Muscle of leg (tissue), 11 donors: ENCODE measurements around the gene INPP4A. TPM values are rescaled to one million over a fixed set of nuclear protein-coding genes. Genes with fewer than 3 reads are reported as not detected.

ENCODE experiments used
- DNase-seq: peaks from one replicate; pipeline ENCODE4 v3.0.0; 2013
- H3K27ac ChIP-seq: one replicate; pipeline ENCODE4 v1.5.1; 2013; ENCODE audit warnings: mild to moderate bottlenecking, low read length, control low read depth
- H3K27me3 ChIP-seq: one replicate; pipeline ENCODE4 v1.6.1; 2013; ENCODE audit warnings: low read length; ENCODE audit not compliant: control insufficient read depth, insufficient read depth
- H3K36me3 ChIP-seq: one replicate; pipeline ENCODE4 v1.6.1; 2013; ENCODE audit warnings: low read length; ENCODE audit not compliant: control insufficient read depth, insufficient read depth
- H3K4me1 ChIP-seq: one replicate; pipeline ENCODE4 v1.6.1; 2013; ENCODE audit warnings: low read length; ENCODE audit not compliant: control insufficient read depth, insufficient read depth
- H3K4me3 ChIP-seq: one replicate; pipeline ENCODE4 v1.5.1; 2013; ENCODE audit warnings: low read length, control low read depth
- H3K9me3 ChIP-seq: replicated peaks from 2 replicates; pipeline ENCODE4 v1.6.1; 2013; ENCODE audit warnings: low read depth, low read length; ENCODE audit not compliant: control insufficient read depth
- WGBS: methylation state at CpG from one replicate; pipeline ENCODE4 v1.1.5; 2013; ENCODE audit warnings: missing lambda C conversion rate; ENCODE audit not compliant: insufficient coverage; 5-methylcytosine and 5-hydroxymethylcytosine counted together
- polyA plus RNA-seq, 8 donors: library from polyadenylated mRNA; unstranded; fragments of 120-200 nt; gene quantifications; one replicate each; pipeline versions ENCODE4 v1.2.1 to v1.2.3, GENCODE V29; 2013; ENCODE audit warnings: inconsistent platforms in 1 of 8, low replicate concordance in 1 of 8; ENCODE audit not compliant: insufficient read length in 8 of 8, insufficient read depth in 1 of 8
- total RNA-seq: library from RNA; stranded (reverse); fragments of 120-200 nt; gene quantifications from one replicate; pipeline ENCODE4 v1.2.4, GENCODE V29; 2013

INPP4A gene
- total and polyA plus RNA-seq, 9 donors: 8.9 to 17.0 (median 13.0) TPM

- 97% methylated on average over 4 of the region's 7 CpGs for WGBS
- H3K4me1 ChIP-seq: peaks cover 3% of the 10 kb centered on the region
- H3K27ac ChIP-seq: no peak overlapping the region
- H3K27me3 ChIP-seq: no peaks in the 10 kb centered on the region
- H3K36me3 ChIP-seq: no peaks in the 10 kb centered on the region
- H3K9me3 ChIP-seq: no peaks in the 10 kb centered on the region
- no peak for DNase-seq
- no peak overlapping the region for H3K4me3 ChIP-seq
Observed at GRCh38 chr2:98452396-98453027, 7.9 kb downstream of the INPP4A start.

- 100% methylated on average over 2 of the region's 5 CpGs for WGBS
- Histone ChIP-seq H3K36me3 (no peaks in the 10 kb centered on the region), H3K9me3 (no peaks in the 10 kb centered on the region), H3K27me3 (no peaks in the 10 kb centered on the region), H3K4me3 (no peak overlapping the region), H3K4me1 (peaks cover 3% of the 10 kb centered on the region), H3K27ac (no peak overlapping the region)
- DNase-seq: no peak
Observed at GRCh38 chr2:98453083-98453482, 8.4 kb downstream of the INPP4A start.

- H3K27me3 ChIP-seq: no peaks in the 10 kb centered on the region
- DNase-seq: no peak
- no peaks in the 10 kb centered on the region for H3K36me3 ChIP-seq
- H3K27ac ChIP-seq: no peak overlapping the region
- peaks cover 3% of the 10 kb centered on the region for H3K4me1 ChIP-seq
- H3K9me3 ChIP-seq: no peaks in the 10 kb centered on the region
- WGBS: 95% methylated on average over 7 of the region's 9 CpGs
- H3K4me3 ChIP-seq: no peak overlapping the region
Observed at GRCh38 chr2:98453531-98453930, 8.9 kb downstream of the INPP4A start.

- Histone ChIP-seq H3K36me3 (peaks cover 2% of the 10 kb centered on the region), H3K4me3 (no peak overlapping the region), H3K9me3 (no peaks in the 10 kb centered on the region), H3K27me3 (no peaks in the 10 kb centered on the region), H3K27ac (no peak overlapping the region), H3K4me1 (peaks cover 3% of the 10 kb centered on the region)
- 74% methylated on average over 2 of the region's 2 CpGs for WGBS
- DNase-seq: no peak
Observed at GRCh38 chr2:98454073-98454472, 9.4 kb downstream of the INPP4A start.

- DNase-seq: peak; percentile 53
- Histone ChIP-seq H3K9me3 (no peaks in the 10 kb centered on the region), H3K4me3 (no peak overlapping the region), H3K36me3 (peaks cover 3% of the 10 kb centered on the region), H3K27me3 (no peaks in the 10 kb centered on the region), H3K27ac (peak overlapping the region; percentile 56), H3K4me1 (peaks cover 5% of the 10 kb centered on the region)
- 62% methylated on average over 2 of the region's 6 CpGs for WGBS
Observed at GRCh38 chr2:98454500-98455235, 10.0 kb downstream of the INPP4A start.

- no peaks in the 10 kb centered on the region for H3K9me3 ChIP-seq
- 54% methylated on average over 2 of the region's 4 CpGs for WGBS
- H3K4me3 ChIP-seq: no peak overlapping the region
- H3K36me3 ChIP-seq: peaks cover 3% of the 10 kb centered on the region
- peak; percentile 56 for DNase-seq
- H3K27ac ChIP-seq: peak overlapping the region; percentile 56
- H3K27me3 ChIP-seq: no peaks in the 10 kb centered on the region
- peaks cover 5% of the 10 kb centered on the region for H3K4me1 ChIP-seq
Observed at GRCh38 chr2:98455494-98455976, 10.9 kb downstream of the INPP4A start.

GRCh38 chr2:98457045-98457696 is 12.5 kb downstream of the INPP4A start:
- Histone ChIP-seq H3K4me1 (peaks cover 20% of the 10 kb centered on the region), H3K27me3 (no peaks in the 10 kb centered on the region), H3K9me3 (no peaks in the 10 kb centered on the region), H3K36me3 (peaks cover 3% of the 10 kb centered on the region), H3K27ac (no peak overlapping the region), H3K4me3 (no peak overlapping the region)
- DNase-seq: no peak
- WGBS: no CpG with 5 or more reads among the region's 4 CpGs

- no peaks in the 10 kb centered on the region for H3K9me3 ChIP-seq
- no peak for DNase-seq
- WGBS: 77% methylated on average over 2 of the region's 4 CpGs
- H3K27me3 ChIP-seq: no peaks in the 10 kb centered on the region
- peaks cover 20% of the 10 kb centered on the region for H3K4me1 ChIP-seq
- no peak overlapping the region for H3K4me3 ChIP-seq
- peaks cover 3% of the 10 kb centered on the region for H3K36me3 ChIP-seq
- H3K27ac ChIP-seq: no peak overlapping the region
Observed at GRCh38 chr2:98458207-98458606, 13.5 kb downstream of the INPP4A start.

- no peak for DNase-seq
- WGBS: 89% methylated on average over 11 of the region's 14 CpGs
- no peak overlapping the region for H3K27ac ChIP-seq
- H3K4me3 ChIP-seq: no peak overlapping the region
- peaks cover 23% of the 10 kb centered on the region for H3K4me1 ChIP-seq
- H3K27me3 ChIP-seq: no peaks in the 10 kb centered on the region
- peaks cover 3% of the 10 kb centered on the region for H3K36me3 ChIP-seq
- no peaks in the 10 kb centered on the region for H3K9me3 ChIP-seq
Observed at GRCh38 chr2:98458667-98459380, 14.2 kb downstream of the INPP4A start.
